WTC11 (cell line): ENCODE data around the gene NAT9.

Experiments used
- CREB1 ChIP-seq: sonication (generic); formaldehyde crosslinking; IDR thresholded peaks from 2 replicates; pipeline ENCODE4 v1.8.0; 2023; ENCODE audit warnings: mild to moderate bottlenecking, missing genetic modification reagents
- GABPB1 ChIP-seq: sonication (generic); formaldehyde crosslinking; IDR thresholded peaks from 2 replicates; pipeline ENCODE4 v1.8.1; 2023; ENCODE audit warnings: mild to moderate bottlenecking, missing genetic modification reagents
- IRF2 ChIP-seq: sonication (generic); formaldehyde crosslinking; IDR thresholded peaks from 2 replicates; pipeline ENCODE4 v1.8.0; 2022; ENCODE audit warnings: low read depth, missing genetic modification reagents, borderline replicate concordance
- TCF7 ChIP-seq: sonication (generic); formaldehyde crosslinking; IDR thresholded peaks from 2 replicates; pipeline ENCODE4 v1.8.0; 2022; ENCODE audit warnings: mild to moderate bottlenecking, low read depth, missing genetic modification reagents, moderate library complexity
- ZNF138 ChIP-seq: sonication (generic); formaldehyde crosslinking; conservative IDR thresholded peaks from 2 replicates; pipeline ENCODE4 v1.8.1; 2022; ENCODE audit warnings: mild to moderate bottlenecking, moderate library complexity, missing genetic modification reagents
- TF ChIP-seq, protein P1 (sequence below): fragments of 200-600 bp; IDR thresholded peaks from 2 replicates; pipeline ENCODE4 v1.8.0; 2022; ENCODE audit warnings: antibody characterized with exemption
- TF ChIP-seq, protein P2 (sequence below): sonication (generic); formaldehyde crosslinking; IDR thresholded peaks from 2 replicates; pipeline ENCODE4 v1.8.1; 2023; ENCODE audit warnings: mild to moderate bottlenecking, missing genetic modification reagents
- TF ChIP-seq, protein P3 (sequence below): sonication (generic); formaldehyde crosslinking; IDR thresholded peaks from 2 replicates; pipeline ENCODE4 v1.8.1; 2023; ENCODE audit warnings: mild to moderate bottlenecking, missing genetic modification reagents, moderate library complexity
- TF ChIP-seq, protein P4 (sequence below): sonication (generic); formaldehyde crosslinking; IDR thresholded peaks from 2 replicates; pipeline ENCODE4 v1.8.0; 2023; ENCODE audit warnings: missing genetic modification reagents, mild to moderate bottlenecking, borderline replicate concordance

DNA sequence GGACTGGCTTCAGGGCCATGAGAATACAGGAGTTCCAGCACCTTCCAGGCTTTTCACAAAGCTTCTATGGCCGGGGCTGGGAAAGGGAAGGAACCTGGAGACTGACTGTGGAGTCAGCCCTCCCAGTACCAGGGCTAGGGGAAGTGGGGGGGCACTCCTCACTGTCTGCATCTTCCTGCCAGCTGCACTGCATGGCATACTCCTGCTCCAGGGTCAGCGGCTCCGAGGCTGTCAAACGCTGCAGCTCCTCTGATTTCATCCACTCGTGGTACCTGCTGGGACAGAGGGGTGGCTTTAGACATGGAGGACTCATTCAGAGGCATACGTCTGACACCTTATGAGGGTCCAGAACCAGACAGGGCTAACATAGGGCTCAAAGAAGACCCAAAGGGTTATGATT lies 2.7 kb downstream of the NAT9 start:
- TF ChIP-seq TCF7 (CRISPR knock-in tag) (no peak), GABPB1 (no peak), IRF2 (CRISPR knock-in tag) (no peak), CREB1 (CRISPR knock-in tag) (no peak), ZNF138 (CRISPR knock-in tag) (no peak)
- TF ChIP-seq, protein P1, sequence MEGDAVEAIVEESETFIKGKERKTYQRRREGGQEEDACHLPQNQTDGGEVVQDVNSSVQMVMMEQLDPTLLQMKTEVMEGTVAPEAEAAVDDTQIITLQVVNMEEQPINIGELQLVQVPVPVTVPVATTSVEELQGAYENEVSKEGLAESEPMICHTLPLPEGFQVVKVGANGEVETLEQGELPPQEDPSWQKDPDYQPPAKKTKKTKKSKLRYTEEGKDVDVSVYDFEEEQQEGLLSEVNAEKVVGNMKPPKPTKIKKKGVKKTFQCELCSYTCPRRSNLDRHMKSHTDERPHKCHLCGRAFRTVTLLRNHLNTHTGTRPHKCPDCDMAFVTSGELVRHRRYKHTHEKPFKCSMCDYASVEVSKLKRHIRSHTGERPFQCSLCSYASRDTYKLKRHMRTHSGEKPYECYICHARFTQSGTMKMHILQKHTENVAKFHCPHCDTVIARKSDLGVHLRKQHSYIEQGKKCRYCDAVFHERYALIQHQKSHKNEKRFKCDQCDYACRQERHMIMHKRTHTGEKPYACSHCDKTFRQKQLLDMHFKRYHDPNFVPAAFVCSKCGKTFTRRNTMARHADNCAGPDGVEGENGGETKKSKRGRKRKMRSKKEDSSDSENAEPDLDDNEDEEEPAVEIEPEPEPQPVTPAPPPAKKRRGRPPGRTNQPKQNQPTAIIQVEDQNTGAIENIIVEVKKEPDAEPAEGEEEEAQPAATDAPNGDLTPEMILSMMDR, result no peak
- TF ChIP-seq, protein P2, sequence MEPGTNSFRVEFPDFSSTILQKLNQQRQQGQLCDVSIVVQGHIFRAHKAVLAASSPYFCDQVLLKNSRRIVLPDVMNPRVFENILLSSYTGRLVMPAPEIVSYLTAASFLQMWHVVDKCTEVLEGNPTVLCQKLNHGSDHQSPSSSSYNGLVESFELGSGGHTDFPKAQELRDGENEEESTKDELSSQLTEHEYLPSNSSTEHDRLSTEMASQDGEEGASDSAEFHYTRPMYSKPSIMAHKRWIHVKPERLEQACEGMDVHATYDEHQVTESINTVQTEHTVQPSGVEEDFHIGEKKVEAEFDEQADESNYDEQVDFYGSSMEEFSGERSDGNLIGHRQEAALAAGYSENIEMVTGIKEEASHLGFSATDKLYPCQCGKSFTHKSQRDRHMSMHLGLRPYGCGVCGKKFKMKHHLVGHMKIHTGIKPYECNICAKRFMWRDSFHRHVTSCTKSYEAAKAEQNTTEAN (CRISPR knock-in tag), result no peak
- TF ChIP-seq, protein P3, sequence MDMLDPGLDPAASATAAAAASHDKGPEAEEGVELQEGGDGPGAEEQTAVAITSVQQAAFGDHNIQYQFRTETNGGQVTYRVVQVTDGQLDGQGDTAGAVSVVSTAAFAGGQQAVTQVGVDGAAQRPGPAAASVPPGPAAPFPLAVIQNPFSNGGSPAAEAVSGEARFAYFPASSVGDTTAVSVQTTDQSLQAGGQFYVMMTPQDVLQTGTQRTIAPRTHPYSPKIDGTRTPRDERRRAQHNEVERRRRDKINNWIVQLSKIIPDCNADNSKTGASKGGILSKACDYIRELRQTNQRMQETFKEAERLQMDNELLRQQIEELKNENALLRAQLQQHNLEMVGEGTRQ (CRISPR knock-in tag), result no peak
- TF ChIP-seq, protein P4, sequence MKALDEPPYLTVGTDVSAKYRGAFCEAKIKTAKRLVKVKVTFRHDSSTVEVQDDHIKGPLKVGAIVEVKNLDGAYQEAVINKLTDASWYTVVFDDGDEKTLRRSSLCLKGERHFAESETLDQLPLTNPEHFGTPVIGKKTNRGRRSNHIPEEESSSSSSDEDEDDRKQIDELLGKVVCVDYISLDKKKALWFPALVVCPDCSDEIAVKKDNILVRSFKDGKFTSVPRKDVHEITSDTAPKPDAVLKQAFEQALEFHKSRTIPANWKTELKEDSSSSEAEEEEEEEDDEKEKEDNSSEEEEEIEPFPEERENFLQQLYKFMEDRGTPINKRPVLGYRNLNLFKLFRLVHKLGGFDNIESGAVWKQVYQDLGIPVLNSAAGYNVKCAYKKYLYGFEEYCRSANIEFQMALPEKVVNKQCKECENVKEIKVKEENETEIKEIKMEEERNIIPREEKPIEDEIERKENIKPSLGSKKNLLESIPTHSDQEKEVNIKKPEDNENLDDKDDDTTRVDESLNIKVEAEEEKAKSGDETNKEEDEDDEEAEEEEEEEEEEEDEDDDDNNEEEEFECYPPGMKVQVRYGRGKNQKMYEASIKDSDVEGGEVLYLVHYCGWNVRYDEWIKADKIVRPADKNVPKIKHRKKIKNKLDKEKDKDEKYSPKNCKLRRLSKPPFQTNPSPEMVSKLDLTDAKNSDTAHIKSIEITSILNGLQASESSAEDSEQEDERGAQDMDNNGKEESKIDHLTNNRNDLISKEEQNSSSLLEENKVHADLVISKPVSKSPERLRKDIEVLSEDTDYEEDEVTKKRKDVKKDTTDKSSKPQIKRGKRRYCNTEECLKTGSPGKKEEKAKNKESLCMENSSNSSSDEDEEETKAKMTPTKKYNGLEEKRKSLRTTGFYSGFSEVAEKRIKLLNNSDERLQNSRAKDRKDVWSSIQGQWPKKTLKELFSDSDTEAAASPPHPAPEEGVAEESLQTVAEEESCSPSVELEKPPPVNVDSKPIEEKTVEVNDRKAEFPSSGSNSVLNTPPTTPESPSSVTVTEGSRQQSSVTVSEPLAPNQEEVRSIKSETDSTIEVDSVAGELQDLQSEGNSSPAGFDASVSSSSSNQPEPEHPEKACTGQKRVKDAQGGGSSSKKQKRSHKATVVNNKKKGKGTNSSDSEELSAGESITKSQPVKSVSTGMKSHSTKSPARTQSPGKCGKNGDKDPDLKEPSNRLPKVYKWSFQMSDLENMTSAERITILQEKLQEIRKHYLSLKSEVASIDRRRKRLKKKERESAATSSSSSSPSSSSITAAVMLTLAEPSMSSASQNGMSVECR (CRISPR knock-in tag), result no peak
